Fibroblast of upper back skin (primary cell): ENCODE data around the gene AKNA.
A peak's percentile ranks its signal among the peaks of the same experiment; 100 is the strongest.

Experiments used
- DNase-seq: peaks from one replicate; pipeline ENCODE4 v3.0.0-alpha.2; 2013

AKNA gene, protein sequence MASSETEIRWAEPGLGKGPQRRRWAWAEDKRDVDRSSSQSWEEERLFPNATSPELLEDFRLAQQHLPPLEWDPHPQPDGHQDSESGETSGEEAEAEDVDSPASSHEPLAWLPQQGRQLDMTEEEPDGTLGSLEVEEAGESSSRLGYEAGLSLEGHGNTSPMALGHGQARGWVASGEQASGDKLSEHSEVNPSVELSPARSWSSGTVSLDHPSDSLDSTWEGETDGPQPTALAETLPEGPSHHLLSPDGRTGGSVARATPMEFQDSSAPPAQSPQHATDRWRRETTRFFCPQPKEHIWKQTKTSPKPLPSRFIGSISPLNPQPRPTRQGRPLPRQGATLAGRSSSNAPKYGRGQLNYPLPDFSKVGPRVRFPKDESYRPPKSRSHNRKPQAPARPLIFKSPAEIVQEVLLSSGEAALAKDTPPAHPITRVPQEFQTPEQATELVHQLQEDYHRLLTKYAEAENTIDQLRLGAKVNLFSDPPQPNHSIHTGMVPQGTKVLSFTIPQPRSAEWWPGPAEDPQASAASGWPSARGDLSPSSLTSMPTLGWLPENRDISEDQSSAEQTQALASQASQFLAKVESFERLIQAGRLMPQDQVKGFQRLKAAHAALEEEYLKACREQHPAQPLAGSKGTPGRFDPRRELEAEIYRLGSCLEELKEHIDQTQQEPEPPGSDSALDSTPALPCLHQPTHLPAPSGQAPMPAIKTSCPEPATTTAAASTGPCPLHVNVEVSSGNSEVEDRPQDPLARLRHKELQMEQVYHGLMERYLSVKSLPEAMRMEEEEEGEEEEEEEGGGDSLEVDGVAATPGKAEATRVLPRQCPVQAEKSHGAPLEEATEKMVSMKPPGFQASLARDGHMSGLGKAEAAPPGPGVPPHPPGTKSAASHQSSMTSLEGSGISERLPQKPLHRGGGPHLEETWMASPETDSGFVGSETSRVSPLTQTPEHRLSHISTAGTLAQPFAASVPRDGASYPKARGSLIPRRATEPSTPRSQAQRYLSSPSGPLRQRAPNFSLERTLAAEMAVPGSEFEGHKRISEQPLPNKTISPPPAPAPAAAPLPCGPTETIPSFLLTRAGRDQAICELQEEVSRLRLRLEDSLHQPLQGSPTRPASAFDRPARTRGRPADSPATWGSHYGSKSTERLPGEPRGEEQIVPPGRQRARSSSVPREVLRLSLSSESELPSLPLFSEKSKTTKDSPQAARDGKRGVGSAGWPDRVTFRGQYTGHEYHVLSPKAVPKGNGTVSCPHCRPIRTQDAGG (N-terminal part only)

DNA sequence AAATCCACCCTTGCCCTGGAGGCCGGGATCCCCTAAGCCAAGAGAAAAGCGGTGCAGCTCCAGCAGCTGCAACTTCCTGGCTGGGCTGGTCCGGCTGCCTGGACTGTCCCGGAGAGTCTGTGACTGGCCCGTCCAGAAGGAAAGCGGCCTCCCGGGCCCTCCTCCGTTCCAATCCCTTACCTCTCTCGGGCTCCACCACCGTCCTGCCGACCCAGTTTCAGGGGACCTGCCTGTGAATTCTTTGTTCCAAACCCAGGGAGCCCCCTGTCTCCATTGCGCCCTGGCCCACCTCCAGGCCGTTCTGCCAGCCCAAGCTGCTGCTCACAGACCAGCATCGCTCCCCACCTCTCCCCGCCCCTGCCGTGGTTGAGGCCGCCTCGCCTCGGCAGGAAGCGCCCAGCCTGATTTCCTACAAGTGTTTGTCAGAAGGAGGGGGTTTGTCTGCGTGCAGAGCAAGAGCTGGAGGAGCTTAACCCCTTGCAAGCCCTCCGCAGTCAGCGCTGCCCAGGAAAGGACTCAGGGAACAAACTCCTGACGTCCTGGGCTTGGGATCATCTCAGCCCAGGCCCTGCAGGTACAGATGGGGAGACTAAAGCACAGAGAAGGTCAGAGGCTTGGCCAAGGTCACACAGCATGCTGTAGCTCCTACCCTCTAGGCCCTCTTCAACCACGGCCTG, at the start of gene AKNA:
TSS of gene AKNA (minus strand) at position 303 of the 677 bp plus-strand sequence. CDS start 6,649 bp downstream, outside the sequence.
- DNase-seq: peak; percentile 76

DNA sequence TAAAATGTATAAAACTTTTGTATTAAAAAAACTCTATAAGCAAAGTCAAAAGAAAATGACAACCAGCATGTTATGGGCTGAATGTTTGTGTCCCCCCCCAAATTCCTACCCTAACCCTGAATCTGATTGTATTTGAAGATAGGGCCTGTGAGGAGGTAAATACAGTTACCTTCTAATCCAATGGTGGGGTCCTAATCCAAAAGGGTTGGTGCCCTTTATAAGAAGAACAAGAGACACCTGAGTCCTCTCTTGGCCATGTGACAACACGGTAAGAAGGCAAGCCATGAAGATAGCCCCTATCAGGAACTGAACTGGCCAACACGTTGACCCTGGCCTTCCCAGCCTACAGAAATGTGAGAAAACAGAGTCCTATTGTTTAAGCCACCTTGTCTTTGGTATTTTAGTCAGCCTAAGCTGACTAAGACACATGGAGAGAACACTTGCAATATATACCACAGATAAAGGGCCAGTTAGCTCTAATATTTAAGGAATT, 49.7 kb upstream of the AKNA start:
- DNase-seq: no peak

DNA sequence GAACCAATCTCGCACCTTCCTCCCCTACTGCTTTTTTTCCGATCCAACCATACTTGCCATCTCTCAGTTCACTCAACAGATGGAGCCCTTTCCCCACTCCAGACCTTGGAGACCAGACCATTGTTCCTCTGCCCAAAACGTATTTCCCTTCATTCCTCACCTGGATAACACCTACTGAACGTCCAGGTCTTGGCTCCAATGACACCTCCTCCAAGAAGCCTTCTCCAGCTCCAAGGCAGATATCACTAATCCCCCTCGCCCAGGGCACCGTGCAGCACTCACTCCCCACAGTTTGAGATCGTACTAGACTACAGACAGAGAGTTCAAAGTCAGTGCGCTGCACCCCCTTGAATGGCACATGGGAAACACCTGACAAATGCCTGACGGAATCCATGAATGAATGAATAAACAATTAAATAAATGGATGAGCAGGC, 47.1 kb upstream of the AKNA start:
- DNase-seq: peak; percentile 40

DNA sequence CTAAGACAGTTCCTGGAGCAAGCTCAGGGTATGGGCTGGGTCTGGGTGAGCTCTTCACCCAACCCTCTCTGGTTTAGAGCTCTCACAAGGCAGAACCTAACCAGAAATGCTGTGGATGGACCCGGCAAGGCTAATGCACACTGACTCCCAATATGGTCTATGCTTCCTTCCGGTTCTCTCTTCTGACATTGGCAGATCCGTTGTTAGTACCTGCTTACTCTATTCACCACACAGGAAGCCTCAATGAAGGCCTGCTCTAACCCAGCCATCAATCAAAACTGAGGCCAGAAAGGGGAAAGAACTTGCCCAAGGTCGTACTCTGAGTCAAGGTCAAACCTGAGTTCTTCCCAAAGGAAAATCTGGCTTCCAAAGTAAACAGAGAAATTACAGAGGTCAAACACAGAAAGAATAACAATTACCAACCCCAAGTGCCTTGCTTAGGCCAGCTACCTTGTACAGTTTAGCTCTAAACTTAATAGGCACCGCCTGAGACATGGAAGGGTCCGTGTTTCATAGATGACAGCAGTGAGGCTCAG, 46.0 kb upstream of the AKNA start:
- no peak for DNase-seq

DNA sequence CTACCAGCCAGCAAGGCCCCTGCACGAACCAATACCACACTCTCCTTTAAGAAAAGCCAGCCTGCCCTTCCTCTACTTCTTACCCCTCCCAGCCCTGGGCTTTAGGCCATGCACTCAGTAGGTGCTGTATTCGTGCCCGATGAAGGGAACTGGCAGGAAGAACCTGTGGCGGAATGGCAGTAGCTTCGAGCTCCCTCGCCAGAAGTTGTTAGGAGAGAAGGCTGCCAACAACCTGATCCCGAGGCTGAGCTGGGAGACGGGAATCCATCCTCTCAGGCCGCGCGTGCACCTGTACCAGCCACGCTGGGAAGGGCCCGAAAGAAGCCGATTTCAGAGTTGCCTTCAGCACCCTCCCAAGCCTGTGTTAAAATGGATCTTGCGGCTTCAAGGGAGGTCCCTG, 45.3 kb upstream of the AKNA start:
- DNase-seq: no peak

DNA sequence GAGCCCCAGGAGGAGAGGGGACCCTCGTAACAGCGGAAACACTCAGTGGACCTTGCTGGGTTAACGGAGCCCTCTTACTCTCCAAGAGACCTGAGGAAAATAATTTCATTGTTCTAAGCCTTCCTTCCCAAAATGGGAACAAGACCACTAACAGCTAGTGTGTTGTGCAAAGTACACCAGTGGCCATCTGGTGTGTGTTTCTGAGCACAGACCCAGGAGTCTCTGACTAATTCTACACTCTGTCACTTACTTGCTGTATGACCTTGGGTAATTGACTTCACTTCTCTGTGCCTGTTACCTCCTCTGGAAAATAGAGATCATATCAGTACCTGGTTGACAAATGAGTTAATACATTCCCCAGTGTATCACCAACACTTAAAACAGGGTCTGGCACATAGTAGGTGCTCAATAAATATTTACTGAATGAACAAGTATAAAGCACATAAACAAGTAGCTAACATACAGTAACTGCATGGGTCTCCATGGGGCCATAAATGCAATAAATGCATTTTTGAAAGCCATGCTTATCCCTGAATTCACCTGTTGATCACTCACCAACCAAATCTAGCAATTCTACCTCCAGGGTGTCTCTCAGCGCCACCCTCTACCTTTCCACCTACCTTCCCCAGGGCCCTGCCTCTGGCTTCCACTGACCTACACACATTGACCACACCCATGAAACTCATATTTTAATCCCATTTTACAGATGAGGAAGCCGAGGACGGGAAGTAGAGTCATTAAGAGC, 44.7 kb upstream of the AKNA start:
- no peak for DNase-seq

DNA sequence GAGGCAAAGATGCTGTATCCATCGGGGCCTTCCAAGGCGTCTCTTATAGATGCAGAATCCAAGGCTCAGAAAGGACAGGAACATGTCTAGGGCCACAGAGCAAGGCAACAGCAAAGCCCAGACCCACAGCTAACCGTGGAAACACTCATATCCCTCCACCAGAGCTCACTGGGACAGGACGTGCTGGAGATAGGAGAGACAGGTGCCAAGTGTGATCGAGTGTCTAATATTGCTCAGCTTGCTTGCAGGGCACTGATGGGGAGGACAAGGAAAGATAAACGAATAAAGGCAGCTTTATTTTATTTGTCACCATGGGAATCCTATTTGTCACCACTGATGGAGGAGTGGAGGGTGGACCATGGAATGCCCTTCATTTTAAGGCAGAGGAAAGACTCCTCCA, 44.0 kb upstream of the AKNA start:
- no peak for DNase-seq

DNA sequence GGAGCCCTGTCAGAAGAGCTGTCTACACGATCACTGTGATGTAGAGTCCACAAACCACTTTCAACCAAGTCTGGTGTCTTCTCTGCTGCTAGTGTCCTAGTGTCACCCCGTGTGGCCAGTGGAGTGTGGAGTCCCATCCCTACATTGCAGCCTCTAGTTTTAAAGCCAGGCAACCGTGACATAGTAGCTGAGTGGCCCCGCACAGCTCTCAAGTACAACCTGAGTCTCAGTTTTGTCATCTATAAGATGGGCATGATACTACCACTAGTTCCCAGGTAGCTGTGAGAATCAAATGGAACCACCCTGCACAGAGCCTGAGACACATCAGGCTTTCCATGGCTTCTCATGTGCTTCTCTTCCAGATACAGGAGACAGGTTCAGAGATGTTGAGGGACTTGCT, 43.2 kb upstream of the AKNA start:
- no peak for DNase-seq

DNA sequence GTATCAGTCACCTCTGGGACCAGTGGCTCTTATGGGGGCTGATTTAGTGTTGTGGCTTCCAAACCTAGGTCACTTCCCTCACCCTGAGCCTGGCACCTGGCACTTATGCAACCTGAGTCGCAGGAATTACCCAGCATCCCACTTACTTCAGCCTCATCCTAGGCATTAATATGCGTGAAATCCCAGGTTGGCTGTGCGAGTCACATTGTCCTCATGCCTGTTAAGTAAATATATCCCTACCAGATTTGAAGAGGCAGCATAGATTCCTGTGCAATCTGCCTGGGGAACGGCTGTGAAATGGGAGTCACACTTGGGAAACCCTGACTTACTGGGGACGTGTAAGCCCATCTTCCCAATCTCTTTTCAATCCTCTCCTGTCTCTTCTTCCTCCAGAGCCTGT, 42.7 kb upstream of the AKNA start:
- no peak for DNase-seq

DNA sequence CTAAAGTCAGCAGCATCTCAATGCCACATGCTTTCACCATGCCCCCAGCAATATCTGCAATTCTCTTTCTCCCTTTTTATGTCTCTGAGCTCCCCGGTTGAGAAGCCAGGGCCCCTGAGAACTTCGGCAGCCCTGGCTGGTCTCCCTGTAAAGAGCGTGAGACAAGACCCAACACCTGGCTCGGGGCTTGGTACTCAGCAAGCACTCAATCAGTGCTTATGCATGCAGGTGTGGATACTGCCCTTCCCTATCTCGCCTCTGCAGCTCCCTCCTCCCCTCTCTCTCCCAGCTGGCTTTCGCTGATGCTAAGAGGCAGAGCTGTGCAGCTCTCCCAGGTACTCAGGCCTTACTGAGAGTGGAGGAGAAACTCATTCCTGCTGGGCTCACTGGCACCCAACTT, 41.7 kb upstream of the AKNA start:
- DNase-seq: no peak

DNA sequence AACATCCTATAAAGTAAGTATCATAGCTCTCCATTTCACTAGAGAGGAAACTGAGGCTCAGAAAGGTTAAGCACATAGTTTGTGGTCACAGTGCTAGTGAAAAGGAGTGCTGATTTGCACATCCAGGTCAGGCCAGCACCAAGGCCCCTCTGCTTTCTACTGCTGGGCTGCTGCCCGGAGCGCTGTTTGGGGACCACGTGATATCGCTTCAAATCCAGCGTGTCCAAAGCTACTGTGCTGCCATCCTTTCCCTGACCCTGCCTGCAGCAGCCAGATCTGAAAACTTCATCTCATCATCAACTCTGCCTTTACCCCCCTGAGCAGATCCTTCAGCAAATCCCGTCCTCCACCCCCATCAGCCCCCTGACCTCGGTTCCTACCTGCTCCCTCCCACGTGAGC, 40.7 kb upstream of the AKNA start:
- no peak for DNase-seq

DNA sequence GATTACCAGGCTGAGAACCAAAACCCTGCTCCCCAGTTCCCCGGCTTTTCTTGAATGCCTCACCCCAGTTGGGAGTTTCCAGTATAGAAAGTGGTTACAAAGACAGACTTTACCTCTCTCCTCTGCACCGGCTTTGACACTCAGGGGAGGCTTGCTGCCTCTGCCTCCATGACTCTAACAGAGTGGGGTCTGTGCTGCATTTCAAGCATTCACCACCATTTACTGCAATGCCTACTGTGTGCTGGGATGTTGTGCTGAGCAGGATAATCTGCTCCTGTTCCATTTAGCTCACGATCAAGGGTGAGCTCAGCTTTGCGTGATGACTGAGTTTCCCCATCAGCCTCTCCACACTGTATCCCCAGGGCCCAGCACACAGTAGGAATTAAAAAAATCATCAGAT, 39.9 kb upstream of the AKNA start:
- DNase-seq: no peak

DNA sequence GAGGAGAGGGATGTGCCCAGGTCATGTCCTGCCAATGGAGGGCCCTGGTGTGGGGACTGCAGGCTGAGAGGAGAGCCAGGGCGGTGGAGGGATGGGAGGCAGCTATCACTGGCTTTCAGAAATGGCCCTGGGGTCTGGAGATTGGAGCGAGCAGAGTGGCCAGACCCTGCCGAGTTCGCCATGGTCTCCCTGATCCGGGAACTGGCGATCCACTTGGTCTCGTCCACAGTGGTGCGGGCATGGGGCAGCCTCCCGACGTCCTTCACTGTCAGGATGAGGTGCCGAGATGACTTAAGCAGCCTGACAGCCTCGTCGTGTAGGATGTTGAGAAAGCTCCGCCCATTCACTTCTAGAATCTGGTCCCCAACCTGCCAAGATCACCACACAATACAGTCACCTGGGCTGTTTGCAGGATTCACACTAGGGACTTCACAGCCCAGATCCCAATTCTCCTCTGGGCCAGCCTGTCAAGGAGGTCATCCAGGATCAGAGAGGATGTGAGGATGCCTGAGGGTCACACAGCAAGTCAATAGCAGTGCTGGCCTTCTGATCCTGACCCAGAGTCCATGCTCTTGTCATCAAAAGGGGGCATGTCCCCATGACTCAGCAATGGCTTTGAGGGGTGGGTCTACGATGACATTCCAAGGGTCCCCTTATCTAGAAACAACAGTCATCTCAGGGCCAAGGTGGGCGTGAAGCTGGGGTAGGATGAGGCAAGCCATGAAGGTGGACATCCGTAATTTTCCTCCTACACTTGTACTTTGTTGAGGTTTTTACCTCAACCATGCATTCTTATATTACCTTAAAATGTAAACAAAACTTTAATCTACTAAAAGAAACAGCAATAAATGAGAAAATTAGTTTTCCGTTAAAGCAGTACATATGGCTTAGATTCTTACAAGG, 38.5 kb upstream of the AKNA start:
- DNase-seq: no peak

DNA sequence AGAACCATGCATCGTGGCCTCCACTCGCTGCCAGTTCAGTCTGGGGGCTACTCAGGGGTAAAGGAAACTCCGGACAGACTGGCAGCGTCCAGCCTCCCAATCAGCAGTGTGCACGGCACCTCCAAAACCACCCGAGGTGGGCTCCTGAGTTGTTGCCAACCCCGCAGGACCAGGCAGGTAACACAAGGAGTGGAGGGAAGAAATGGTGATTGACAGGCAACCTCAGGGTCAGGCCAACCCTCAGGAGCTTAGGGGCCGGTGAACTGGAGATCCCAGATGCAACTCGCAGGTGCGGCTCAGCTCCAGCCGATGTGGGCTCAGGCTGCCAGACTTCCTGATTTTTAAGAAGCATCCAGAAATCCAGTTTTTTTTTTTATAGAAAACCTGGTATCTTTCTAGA, 37.3 kb upstream of the AKNA start:
- DNase-seq: no peak

DNA sequence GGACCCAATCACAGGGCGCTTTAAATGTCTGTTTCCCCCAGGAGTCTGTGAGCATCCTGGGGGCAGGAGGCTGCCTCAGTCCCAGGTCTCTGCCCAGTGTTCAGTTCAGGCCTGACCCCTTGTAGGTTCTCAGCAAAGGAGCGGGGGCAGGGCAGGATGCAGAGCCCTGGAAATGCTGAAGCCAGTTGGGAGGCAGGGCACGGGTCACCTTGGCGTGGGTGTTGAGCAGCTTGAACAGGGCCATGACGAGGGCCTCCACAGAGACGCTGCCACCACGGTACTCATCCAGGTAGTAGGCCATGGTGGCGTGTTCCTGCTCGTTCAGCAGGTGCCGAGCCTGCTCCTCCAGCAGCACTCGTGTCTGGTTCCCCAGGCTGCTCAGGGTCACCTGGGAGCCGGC, 36.3 kb upstream of the AKNA start:
- no peak for DNase-seq

DNA sequence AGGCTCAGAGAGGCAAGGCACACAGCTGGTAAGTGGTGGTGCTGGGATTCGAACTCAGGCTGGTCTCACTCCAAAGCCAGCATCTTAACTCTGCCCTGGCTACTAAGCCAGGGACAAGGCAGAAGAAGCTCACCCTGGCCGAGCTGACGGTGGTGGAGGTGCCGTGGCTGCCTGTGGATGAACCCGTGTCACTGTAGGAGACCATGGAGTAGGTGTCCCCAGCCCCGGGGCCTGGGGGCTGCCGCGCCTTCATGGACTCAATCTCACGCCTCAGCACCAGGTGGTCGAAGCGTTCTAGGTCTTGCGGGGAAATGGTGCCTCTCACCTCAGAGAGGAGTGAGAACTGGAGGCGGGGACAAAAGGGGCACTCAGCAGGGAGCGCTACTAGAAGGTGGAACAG, 35.4 kb upstream of the AKNA start:
- no peak for DNase-seq

DNA sequence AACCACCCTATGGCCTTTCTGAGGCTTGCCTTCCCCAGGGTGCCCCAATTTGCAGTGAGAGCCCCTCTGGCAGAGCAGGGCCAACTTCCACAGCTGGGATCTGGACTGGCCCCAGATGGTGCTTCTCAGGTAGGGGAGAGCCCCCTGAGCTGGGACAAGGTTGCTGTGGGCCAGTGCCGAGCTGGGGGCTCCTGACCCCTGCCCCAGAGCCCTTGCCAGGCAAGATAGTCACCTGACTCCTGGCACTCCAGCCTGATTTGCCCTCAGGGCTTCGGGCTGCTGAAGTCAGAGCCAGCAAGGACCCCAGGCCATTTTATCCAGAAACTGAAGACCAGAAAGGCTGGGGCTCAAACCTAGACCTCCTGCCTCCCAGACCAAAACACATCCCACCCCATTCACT, 33.4 kb upstream of the AKNA start:
- no peak for DNase-seq

DNA sequence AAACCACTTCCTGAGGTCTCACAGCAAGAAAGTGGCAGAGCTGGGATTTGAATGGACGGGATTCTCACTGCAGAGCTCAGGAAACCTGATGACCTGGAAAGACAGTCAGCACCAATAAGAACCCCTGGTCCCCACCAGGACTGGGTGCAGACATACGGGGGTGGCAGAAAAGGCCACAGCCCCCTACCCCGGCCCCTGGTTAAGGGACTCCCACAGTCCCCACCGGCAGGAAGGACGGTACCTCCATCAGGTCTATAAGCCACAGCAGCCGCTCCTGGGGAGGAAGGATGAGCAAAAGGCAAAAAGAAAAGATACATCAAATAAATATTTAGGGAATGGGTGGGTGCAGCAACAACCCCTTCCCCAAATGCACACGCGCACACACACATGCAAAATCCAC, 32.0 kb upstream of the AKNA start:
- DNase-seq: no peak

DNA sequence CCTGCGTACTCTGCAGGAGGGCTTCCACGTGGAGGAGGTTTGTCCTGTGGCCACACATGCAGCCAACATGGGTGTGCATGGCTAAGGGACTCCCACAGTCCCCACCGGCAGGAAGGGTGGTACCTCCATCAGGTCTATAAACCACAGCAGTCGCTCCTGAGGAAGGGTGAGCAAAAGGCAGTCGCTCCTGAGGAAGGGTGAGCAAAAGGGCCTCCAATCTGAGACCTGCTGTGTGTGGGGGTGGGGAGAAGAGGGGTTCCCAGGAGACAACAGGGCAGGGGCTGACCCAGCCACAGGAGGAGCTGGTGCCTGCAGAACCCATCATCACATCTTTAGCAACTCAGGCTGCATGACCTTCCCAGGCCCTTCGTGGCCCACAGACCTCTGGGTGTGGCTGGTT, 30.3 kb upstream of the AKNA start:
- DNase-seq: no peak

DNA sequence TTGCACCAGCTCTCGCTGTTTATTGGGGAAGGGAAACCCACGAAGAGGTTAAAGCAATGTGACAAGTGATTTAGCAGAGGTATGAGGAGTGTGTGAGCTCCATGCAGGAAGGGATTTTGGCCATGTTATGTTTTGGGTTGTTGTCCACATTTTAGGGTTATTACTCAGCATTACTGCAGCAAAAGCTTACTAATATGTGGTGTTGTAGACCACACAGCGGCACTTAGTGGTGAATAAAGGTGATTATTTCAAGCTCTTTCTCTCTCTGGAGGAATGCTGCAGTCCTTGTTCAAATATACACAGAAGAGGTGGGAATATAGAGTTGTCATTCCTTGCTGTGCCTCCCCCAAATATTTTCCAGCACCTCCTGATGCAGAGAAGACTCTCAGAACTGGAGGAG, 29.7 kb upstream of the AKNA start:
- DNase-seq: peak; percentile 85
